Kidney epithelial cell (primary cell): Measurements from ENCODE around the gene TSPAN14. TPM values are rescaled to one million over a fixed set of nuclear protein-coding genes. Genes with fewer than 3 reads are reported as not detected.

Source experiments
- DNase-seq: peaks from one replicate; pipeline ENCODE4 v3.0.0-alpha.2; 2010; ENCODE audit warnings: low read depth
- H3K27me3 ChIP-seq: 2 replicates; pipeline ENCODE4 v1.6.0; 2011; ENCODE audit warnings: low read length; ENCODE audit not compliant: control insufficient read depth, insufficient read depth
- H3K36me3 ChIP-seq: 2 replicates; pipeline ENCODE4 v1.5.1; 2011; ENCODE audit warnings: low read length; ENCODE audit not compliant: control insufficient read depth, insufficient read depth
- H3K4me3 ChIP-seq: 2 replicates; pipeline ENCODE4 v1.5.1; 2011; ENCODE audit warnings: low read depth, mild to moderate bottlenecking, control low read depth, low read length
- CTCF ChIP-seq: IDR thresholded peaks from 2 replicates; pipeline ENCODE4 v1.5.1; 2011; ENCODE audit warnings: mild to moderate bottlenecking, moderate library complexity, low read length, control low read depth, inconsistent platforms; ENCODE audit not compliant: insufficient read depth, poor library complexity, severe bottlenecking
- total RNA-seq: library from RNA; depleted of rRNA; stranded (reverse); fragments of >200 nt; gene quantifications from 2 replicates; pipeline ENCODE4 v1.2.3, GENCODE V29; 2015

TSPAN14 gene
- total RNA-seq, 1 donor from 2014 or later, result 111 TPM

- Histone ChIP-seq H3K36me3 (no peaks in the 10 kb centered on the region), H3K4me3 (no peak overlapping the region), H3K27me3 (no peaks in the 10 kb centered on the region)
- DNase-seq, result no peak
- TF ChIP-seq CTCF, result no peak
These were observed 47.3 kb downstream of the TSPAN14 start for GRCh38 chr10:80501381-80501912.

- no peak for TF ChIP-seq CTCF
- no peaks in the 10 kb centered on the region for H3K27me3 ChIP-seq
- no peaks in the 10 kb centered on the region for H3K36me3 ChIP-seq
- no peak for DNase-seq
- H3K4me3 ChIP-seq, result no peak overlapping the region
These were observed 47.9 kb downstream of the TSPAN14 start for GRCh38 chr10:80501913-80502521.

GRCh38 chr10:80502621-80503583 lies 48.8 kb downstream of the TSPAN14 start:
- no peak for DNase-seq
- TF ChIP-seq CTCF, result no peak
- H3K4me3 ChIP-seq, result no peak overlapping the region
- H3K27me3 ChIP-seq, result no peaks in the 10 kb centered on the region
- no peaks in the 10 kb centered on the region for H3K36me3 ChIP-seq

- Histone ChIP-seq H3K36me3 (no peaks in the 10 kb centered on the region), H3K4me3 (no peak overlapping the region)
- no peak for TF ChIP-seq CTCF
These were observed 49.6 kb downstream of the TSPAN14 start for GRCh38 chr10:80503584-80504157.

GRCh38 chr10:80504158-80504811 lies 50.2 kb downstream of the TSPAN14 start:
- TF ChIP-seq CTCF, result no peak
- Histone ChIP-seq H3K27me3 (no peaks in the 10 kb centered on the region), H3K36me3 (peaks cover 1% of the 10 kb centered on the region), H3K4me3 (no peak overlapping the region)
- no peak for DNase-seq

More at GRCh38 chr10:80503584-80504157, 49.6 kb downstream of the TSPAN14 start:
- DNase-seq, result no peak
- no peaks in the 10 kb centered on the region for H3K27me3 ChIP-seq
